Aorta (tissue), 5 donors: ENCODE measurements around the gene IFIT3. TPM values are rescaled to one million over a fixed set of nuclear protein-coding genes. Genes with fewer than 3 reads are reported as not detected.

Experiments
- ATAC-seq: fragments of 200-7000 bp; cut with Tn5 transposase; one replicate; pipeline ENCODE4 v1.9.1; 2022; ENCODE audit warnings: moderate library complexity; ENCODE audit not compliant: low FRiP score
- DNase-seq, 2 donors: peaks; one replicate each; pipeline ENCODE4 v3.0.0-alpha.2; 2020
- H3K27ac ChIP-seq, 2 donors: one replicate each; pipeline ENCODE4 v1.5.1; 2013; ENCODE audit warnings: low read length in 2 of 2, mild to moderate bottlenecking in 2 of 2, moderate library complexity in 2 of 2, control low read depth in 1 of 2, inconsistent platforms in 1 of 2, low read depth in 1 of 2
- H3K27me3 ChIP-seq, 2 donors: one replicate each; pipeline ENCODE4 v1.6.1; 2013; ENCODE audit warnings: control low read depth in 1 of 2, low read length in 1 of 2, mild to moderate bottlenecking in 1 of 2, moderate library complexity in 1 of 2; ENCODE audit not compliant: insufficient read depth in 2 of 2, control insufficient read depth in 1 of 2
- H3K36me3 ChIP-seq, 2 donors: one replicate each; pipeline ENCODE4 v1.6.1; 2013; ENCODE audit warnings: control low read depth in 1 of 2, low read length in 1 of 2, mild to moderate bottlenecking in 1 of 2; ENCODE audit not compliant: insufficient read depth in 2 of 2, control insufficient read depth in 1 of 2
- H3K4me1 ChIP-seq, 2 donors: one replicate each; pipeline ENCODE4 v1.6.1; 2013; ENCODE audit warnings: low read length in 2 of 2, control low read depth in 1 of 2, mild to moderate bottlenecking in 1 of 2, moderate library complexity in 1 of 2; ENCODE audit not compliant: insufficient read depth in 2 of 2, control insufficient read depth in 1 of 2
- H3K4me3 ChIP-seq, 2 donors: one replicate each; pipeline ENCODE4 v1.5.1; 2013; ENCODE audit warnings: low read length in 2 of 2, control low read depth in 1 of 2, mild to moderate bottlenecking in 1 of 2
- H3K9me3 ChIP-seq: one replicate; pipeline ENCODE4 v1.6.1; 2013; ENCODE audit warnings: mild to moderate bottlenecking, low read length; ENCODE audit not compliant: control insufficient read depth
- WGBS, 2 donors: extraction: QIAGEN DNeasy Blood & Tissue Kit; methylation state at CpG; one replicate each; pipeline ENCODE4 v1.1.7; 2013; 5-methylcytosine and 5-hydroxymethylcytosine counted together
- intact Hi-C, 2 donors: fragments of 100-400 bp; cut with DNase I; formaldehyde crosslinking; loops; one replicate each; pipeline versions ENCODE4 v1.14.2 to v1.15.0; 2022
- long read RNA-seq, 2 donors: library from polyadenylated mRNA; unstranded; transcript quantifications; one replicate each; pipeline ENCODE4 v2.0.0, GENCODE V29; 2020 to 2021
- polyA plus RNA-seq, 2 donors: library from polyadenylated mRNA; stranded (reverse); fragments of 200-250 nt; gene quantifications; one replicate each; pipeline ENCODE4 v1.2.3, GENCODE V29; 2013
- total RNA-seq, 2 donors: library from RNA; stranded (reverse); fragmentation: NEBNext Ultra II Directional; extraction: Animal tissue kit (Norgen Biotek cat#: 25700); gene quantifications; one replicate each; pipeline ENCODE4 v1.2.1, GENCODE V29; 2021
- donor health status: healthy with polysubstance abuse.
- donor health status: Bipolar disorder and iron deficiency.
- donor health status: DM: no; HTN: no; CAD: no.
- donor health status: DM: no; HTN: no; CAD: no.
- donor health status: DM: yes; HTN: yes; CAD: no.

The IFIT3 gene, protein sequence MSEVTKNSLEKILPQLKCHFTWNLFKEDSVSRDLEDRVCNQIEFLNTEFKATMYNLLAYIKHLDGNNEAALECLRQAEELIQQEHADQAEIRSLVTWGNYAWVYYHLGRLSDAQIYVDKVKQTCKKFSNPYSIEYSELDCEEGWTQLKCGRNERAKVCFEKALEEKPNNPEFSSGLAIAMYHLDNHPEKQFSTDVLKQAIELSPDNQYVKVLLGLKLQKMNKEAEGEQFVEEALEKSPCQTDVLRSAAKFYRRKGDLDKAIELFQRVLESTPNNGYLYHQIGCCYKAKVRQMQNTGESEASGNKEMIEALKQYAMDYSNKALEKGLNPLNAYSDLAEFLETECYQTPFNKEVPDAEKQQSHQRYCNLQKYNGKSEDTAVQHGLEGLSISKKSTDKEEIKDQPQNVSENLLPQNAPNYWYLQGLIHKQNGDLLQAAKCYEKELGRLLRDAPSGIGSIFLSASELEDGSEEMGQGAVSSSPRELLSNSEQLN
- total RNA-seq: 10 to 100 TPM; 14.2 to 19.0 TPM
- polyA plus RNA-seq: 10 to 100 TPM; 15.0 to 15.7 TPM
- long read RNA-seq, donor 1, transcript IFIT3-202 (2 exons, 2,496 nt): minor isoform, 28 of 149 reads
- long read RNA-seq, donor 1, transcript IFIT3-201 (2 exons, 2,455 nt): major isoform, 112 of 149 reads
- long read RNA-seq, donor 1, partial matches to known transcripts: 0 of 149 reads
- long read RNA-seq, donor 1, other reads (novel, unspliced or antisense): 9 of 149 reads
- long read RNA-seq, donor 2, transcript IFIT3-202 (2 exons, 2,496 nt): major isoform, 7 of 17 reads
- long read RNA-seq, donor 2, partial matches to known transcripts: 4 of 17 reads
- long read RNA-seq, donor 2, other reads (novel, unspliced or antisense): 2 of 17 reads

DNA sequence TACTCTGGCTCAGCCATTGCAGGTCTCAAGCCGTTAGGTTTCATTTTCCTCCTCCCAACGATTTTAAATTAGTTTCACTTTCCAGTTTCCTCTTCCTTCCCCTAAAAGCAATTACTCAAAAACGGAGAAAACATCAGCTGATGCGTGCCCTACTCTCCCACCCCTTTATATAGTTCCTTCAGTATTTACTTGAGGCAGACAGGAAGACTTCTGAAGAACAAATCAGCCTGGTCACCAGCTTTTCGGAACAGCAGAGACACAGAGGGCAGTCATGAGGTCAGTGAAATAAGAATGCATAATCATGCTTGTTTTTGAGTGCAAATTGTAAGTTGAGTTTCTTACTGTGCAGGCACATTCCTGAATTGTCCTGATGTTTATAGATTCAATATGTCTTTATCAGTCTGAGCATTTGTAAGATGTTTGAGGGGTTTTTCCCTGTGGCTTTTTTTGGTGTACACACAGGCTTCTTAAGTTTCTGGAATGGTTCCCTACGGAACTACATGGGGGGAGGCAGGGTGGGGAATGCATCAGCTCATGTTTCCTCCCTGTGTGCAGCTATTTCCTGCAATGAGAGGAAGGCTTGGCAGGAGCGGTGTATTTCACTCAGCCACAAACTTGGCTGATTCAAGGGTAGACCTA is at the start of gene IFIT3:
IFIT3 (plus strand) TSS at position 195 of the 639 bp plus-strand sequence; CDS start at position 272, 77 bp downstream.
- Histone ChIP-seq H3K36me3 (no peaks in the 10 kb centered on the region), H3K27ac (peak within 1 kb of the TSS in 1 of 2 donors; percentile 80), H3K27me3 (no peaks in the 10 kb centered on the region), H3K4me3 (peak within 1 kb of the TSS; percentile 65 to 84), H3K4me1 (peaks cover under 1 to 2% of the 10 kb centered on the region in 2 donors), H3K9me3 (no peaks in the 10 kb centered on the region)
- DNase-seq: peak in 1 of 2 donors; percentile 80
- intact Hi-C loops: loop anchor here in 1 of 2 donors (5.0 kb wide), 1 partner anchor 44 kb away; no protein-coding TSS in a partner anchor
- 0 to 1% methylated on average over 7 of the region's 7 CpGs for WGBS, 2 donors
- peak; percentile 87 for ATAC-seq

GRCh38 chr10:89278034-89278535 is 49.7 kb upstream of the IFIT3 start:
- WGBS, 2 donors: 0 to 9% methylated on average over 1 of the region's 1 CpG
- intact Hi-C loops: loop anchor here in 1 of 2 donors (5.0 kb wide), 1 partner anchor 94 kb away; no protein-coding TSS in a partner anchor
- H3K4me1 ChIP-seq: peaks cover 4 to 7% of the 10 kb centered on the region in 2 donors
- no peaks in the 10 kb centered on the region for H3K27me3 ChIP-seq
- H3K9me3 ChIP-seq: no peaks in the 10 kb centered on the region
- H3K4me3 ChIP-seq: peak overlapping the region; percentile 20 to 41
- no peaks in the 10 kb centered on the region for H3K36me3 ChIP-seq
- ATAC-seq (peak; percentile 78), DNase-seq (no peak)
- peak overlapping the region; percentile 98 for H3K27ac ChIP-seq

GRCh38 chr10:89278900-89279392 is 48.9 kb upstream of the IFIT3 start:
- intact Hi-C loops: loop anchor here in 1 of 2 donors (5.0 kb wide), 1 partner anchor 93 kb away; no protein-coding TSS in a partner anchor
- ATAC-seq: no peak
- H3K27me3 ChIP-seq: no peaks in the 10 kb centered on the region
- no peak overlapping the region for H3K27ac ChIP-seq
- H3K4me3 ChIP-seq: no peak overlapping the region
- H3K4me1 ChIP-seq: peaks cover 4 to 7% of the 10 kb centered on the region in 2 donors
- DNase-seq: no peak
- no peaks in the 10 kb centered on the region for H3K9me3 ChIP-seq
- H3K36me3 ChIP-seq: no peaks in the 10 kb centered on the region

- Histone ChIP-seq H3K36me3 (no peaks in the 10 kb centered on the region), H3K27ac (no peak overlapping the region), H3K4me3 (no peak overlapping the region), H3K9me3 (no peaks in the 10 kb centered on the region), H3K27me3 (no peaks in the 10 kb centered on the region), H3K4me1 (peaks cover 4 to 7% of the 10 kb centered on the region in 2 donors)
- ATAC-seq (no peak), DNase-seq (no peak)
- WGBS, 2 donors: 41 to 53% methylated on average over 1 of the region's 1 CpG
- intact Hi-C loops: loop anchor here in 1 of 2 donors (5.0 kb wide), 1 partner anchor 93 kb away; no protein-coding TSS in a partner anchor
These were observed 48.4 kb upstream of the IFIT3 start for GRCh38 chr10:89279421-89279869.

DNA sequence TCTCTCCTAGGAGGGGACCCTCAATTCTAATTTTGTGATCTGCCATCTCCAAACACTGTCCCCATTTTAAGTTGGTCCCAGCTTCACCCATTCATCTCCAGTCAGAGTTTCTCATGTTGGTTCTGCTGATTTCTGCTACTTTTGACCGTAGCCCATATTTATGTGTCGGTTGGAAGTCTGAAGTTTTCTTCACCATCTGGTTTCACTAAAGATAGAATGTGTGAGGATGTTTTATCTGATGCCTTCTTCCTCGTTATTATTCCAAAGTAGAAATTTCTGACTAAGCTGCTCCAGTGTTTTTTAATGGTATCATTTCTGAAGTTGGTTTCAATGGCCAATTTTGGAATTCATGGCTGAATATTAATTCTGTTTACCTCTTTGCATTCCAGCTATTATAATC is 47.3 kb upstream of the IFIT3 start:
- intact Hi-C loops: loop anchor here in 1 of 2 donors (5.0 kb wide), 1 partner anchor 72 kb away; no protein-coding TSS in a partner anchor
- DNase-seq (no peak), ATAC-seq (no peak)
- H3K27ac ChIP-seq: no peak overlapping the region
- 92 to 94% methylated on average over 3 of the region's 3 CpGs for WGBS, 2 donors
- H3K4me1 ChIP-seq: peaks cover 4 to 7% of the 10 kb centered on the region in 2 donors
- H3K27me3 ChIP-seq: no peaks in the 10 kb centered on the region
- H3K9me3 ChIP-seq: no peaks in the 10 kb centered on the region
- no peaks in the 10 kb centered on the region for H3K36me3 ChIP-seq
- H3K4me3 ChIP-seq: no peak overlapping the region

DNA sequence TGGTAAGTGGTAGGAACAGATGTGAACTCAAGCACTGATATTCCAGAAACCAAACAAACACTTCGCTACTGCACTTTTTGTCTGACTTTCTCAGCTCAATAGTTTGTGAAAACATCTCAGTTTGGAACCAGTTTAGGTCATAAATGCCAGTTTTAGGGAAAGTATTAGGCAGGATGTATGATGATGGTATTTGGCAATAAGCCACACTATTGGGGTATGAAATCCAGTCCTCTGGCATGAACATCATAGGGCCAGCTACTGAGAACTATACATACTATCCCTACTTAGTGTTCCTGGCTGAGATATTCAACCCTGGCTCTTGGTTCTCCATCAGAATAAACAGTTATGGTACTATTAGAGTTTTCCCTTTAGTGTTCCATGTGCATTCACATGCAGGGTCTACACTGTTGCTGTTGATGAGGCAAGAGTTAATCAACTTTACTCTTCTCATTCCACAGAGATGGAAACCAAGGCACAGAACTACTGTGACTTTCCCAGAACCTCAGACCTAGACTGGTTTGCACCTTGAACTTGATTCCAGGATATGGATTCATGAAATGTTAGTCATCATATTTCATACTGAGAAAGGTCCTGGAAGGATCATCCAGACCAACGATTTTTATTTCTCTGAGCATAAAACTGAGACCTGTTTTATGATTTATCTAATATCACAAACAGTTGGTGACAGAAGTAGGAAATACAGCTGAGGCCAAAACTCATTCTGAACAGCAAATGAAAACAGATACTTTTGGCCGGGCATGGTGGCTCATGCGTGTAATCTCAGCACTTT is 46.0 kb upstream of the IFIT3 start:
- WGBS, 2 donors: 22 to 25% methylated on average over 4 of the region's 4 CpGs
- Histone ChIP-seq H3K27ac (peak overlapping the region in 1 of 2 donors; percentile 88), H3K36me3 (no peaks in the 10 kb centered on the region), H3K9me3 (no peaks in the 10 kb centered on the region), H3K4me3 (no peak overlapping the region), H3K27me3 (no peaks in the 10 kb centered on the region), H3K4me1 (peaks cover 4 to 7% of the 10 kb centered on the region in 2 donors)
- DNase-seq (no peak), ATAC-seq (no peak)
- intact Hi-C loops: loop anchor here in 1 of 2 donors (5.0 kb wide), 1 partner anchor 70 kb away; no protein-coding TSS in a partner anchor

GRCh38 chr10:89283025-89283935 is 44.5 kb upstream of the IFIT3 start:
- Histone ChIP-seq H3K4me1 (peaks cover 3 to 7% of the 10 kb centered on the region in 2 donors), H3K4me3 (no peak overlapping the region), H3K27ac (peak overlapping the region; percentile 92 to 98), H3K36me3 (no peaks in the 10 kb centered on the region), H3K9me3 (no peaks in the 10 kb centered on the region), H3K27me3 (no peaks in the 10 kb centered on the region)
- WGBS, 2 donors: 3 to 4% methylated on average over 6 of the region's 6 CpGs
- intact Hi-C loops: loop anchor here in 1 of 2 donors (5.0 kb wide), 1 partner anchor 69 kb away; no protein-coding TSS in a partner anchor
- DNase-seq (no peak), ATAC-seq (peak; percentile 80)
